GM12878 (cell line): Measurements from ENCODE around the gene COPE. TPM values are rescaled to one million over a fixed set of nuclear protein-coding genes. Genes with fewer than 3 reads are reported as not detected.

Experiments used
- CREB1 ChIP-seq: IDR thresholded peaks from 2 replicates; pipeline ENCODE4 v1.6.1; 2012; ENCODE audit warnings: low read depth, mild to moderate bottlenecking, inconsistent platforms
- ELK1 ChIP-seq: IDR thresholded peaks from 2 replicates; pipeline ENCODE4 v1.6.1; 2012; ENCODE audit warnings: low read depth, low read length, improper control_type of control experiment
- JUNB ChIP-seq: IDR thresholded peaks from 2 replicates; pipeline ENCODE4 v1.6.1; 2016; ENCODE audit warnings: antibody characterized with exemption, mild to moderate bottlenecking
- MLLT1 ChIP-seq: fragments of 450-650 bp; IDR thresholded peaks from 2 replicates; pipeline ENCODE4 v1.6.1; 2016; ENCODE audit warnings: mild to moderate bottlenecking
- MTA2 ChIP-seq: fragments of 450-650 bp; IDR thresholded peaks from 2 replicates; pipeline ENCODE4 v1.6.1; 2016; ENCODE audit warnings: low read depth, mild to moderate bottlenecking, moderate library complexity
- NFIC ChIP-seq: IDR thresholded peaks from 2 replicates; pipeline ENCODE4 v1.6.1; 2012; ENCODE audit warnings: low read depth, mild to moderate bottlenecking, inconsistent platforms, low read length, moderate library complexity
- SUPT20H ChIP-seq: IDR thresholded peaks from 2 replicates; pipeline ENCODE4 v1.6.1; 2011; ENCODE audit warnings: low read depth, mild to moderate bottlenecking, low read length, moderate library complexity, borderline replicate concordance; ENCODE audit not compliant: control insufficient read depth
- polyA plus RNA-seq, 11 experiments: library from polyadenylated mRNA; depleted of rRNA in 4 of 11; unstranded in 6 of 11; stranded (reverse) in 5 of 11; fragments of >200 nt; fragmentation: Nextera tagmentation in 4 of 11; fragmentation: Illumina TruSeq in 1 of 11; extraction: Ambion mirVana in 4 of 11; extraction: Trizol in 1 of 11; gene quantifications; 1 replicate in 1 of 11; 2 replicates in 10 of 11; pipeline versions ENCODE4 v1.2.1 to v1.2.3, GENCODE V29; 2011 to 2016; ENCODE audit warnings: inconsistent platforms in 2 of 11, missing spikeins in 2 of 11, low read depth in 1 of 11
- total RNA-seq, 4 experiments: library from RNA; depleted of rRNA in 3 of 4; stranded (reverse); fragments of >200 nt in 3 of 4; fragmentation: Illumina TruSeq in 1 of 4; extraction: Trizol in 1 of 4; gene quantifications; 2 replicates each; pipeline versions ENCODE4 v1.2.1 to v1.2.3, GENCODE V29; 2013 to 2021
- TF ChIP-seq, protein P1 (sequence below), 3 experiments: IDR thresholded peaks in 2 of 3; conservative IDR thresholded peaks in 1 of 3; 2 replicates each; pipeline ENCODE4 v1.5.1; 2011; ENCODE audit warnings: low read depth in 3 of 3, low read length in 3 of 3, mild to moderate bottlenecking in 3 of 3, control low read depth in 2 of 3, moderate library complexity in 2 of 3, inconsistent platforms in 1 of 3, mixed read lengths in 1 of 3; ENCODE audit not compliant: control insufficient read depth in 2 of 3, insufficient read depth in 1 of 3; ENCODE audit errors: extremely low read depth in 1 of 3

The COPE gene
- total and polyA plus RNA-seq, 10 of the 15 experiments (the other 5 are each of a cell fraction or from before 2014, with no cell fraction given): 3.5 to 464 (median 222) TPM

DNA sequence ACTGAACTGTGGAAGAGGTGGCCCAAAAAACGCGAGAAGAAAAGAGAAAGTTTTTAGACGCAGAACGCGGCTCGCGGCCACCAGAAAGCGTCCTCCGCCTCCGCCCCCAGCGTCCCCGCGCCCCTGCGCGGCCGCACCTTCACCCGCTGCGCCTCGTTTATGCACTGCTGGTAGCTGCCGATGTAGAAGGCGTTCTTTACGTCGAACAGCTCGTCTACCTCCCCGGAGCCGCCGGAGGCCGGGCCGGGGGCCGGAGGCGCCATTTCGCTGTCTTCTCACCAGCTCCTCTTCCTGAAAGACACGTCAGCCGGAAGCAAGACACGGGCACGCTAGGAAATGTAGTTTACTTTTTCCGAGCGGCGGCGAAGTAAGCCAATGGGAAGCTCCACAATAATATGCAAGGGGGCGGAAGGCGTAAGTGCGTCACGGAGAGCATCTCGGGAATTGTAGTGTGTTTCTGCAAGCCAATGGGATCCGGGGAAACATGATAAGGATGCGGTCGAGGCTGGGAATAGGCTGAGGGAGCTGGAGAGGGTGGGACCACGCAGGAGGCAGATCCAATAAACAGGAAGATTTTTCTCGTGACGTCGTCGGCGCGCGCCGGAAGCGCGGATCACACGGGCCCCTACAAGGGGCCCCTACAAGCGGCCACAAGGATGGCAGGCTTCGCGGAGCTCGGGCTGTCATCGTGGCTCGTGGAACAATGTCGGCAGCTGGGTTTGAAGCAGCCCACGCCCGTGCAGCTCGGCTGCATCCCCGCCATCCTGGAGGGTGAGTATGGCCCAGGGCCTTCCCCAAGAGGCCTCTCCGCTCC is at the start of gene COPE, which contains the start of gene DDX49 (continued):
- TF ChIP-seq NFIC: 0 out of 2 replicates have a peak, but pooled peaks have one; percentile 28
- TF ChIP-seq CREB1: peak; percentile 98
- TF ChIP-seq JUNB: no peak
- peak; percentile 88 for TF ChIP-seq ELK1
- no peak for TF ChIP-seq MTA2
- TF ChIP-seq, protein P1, sequence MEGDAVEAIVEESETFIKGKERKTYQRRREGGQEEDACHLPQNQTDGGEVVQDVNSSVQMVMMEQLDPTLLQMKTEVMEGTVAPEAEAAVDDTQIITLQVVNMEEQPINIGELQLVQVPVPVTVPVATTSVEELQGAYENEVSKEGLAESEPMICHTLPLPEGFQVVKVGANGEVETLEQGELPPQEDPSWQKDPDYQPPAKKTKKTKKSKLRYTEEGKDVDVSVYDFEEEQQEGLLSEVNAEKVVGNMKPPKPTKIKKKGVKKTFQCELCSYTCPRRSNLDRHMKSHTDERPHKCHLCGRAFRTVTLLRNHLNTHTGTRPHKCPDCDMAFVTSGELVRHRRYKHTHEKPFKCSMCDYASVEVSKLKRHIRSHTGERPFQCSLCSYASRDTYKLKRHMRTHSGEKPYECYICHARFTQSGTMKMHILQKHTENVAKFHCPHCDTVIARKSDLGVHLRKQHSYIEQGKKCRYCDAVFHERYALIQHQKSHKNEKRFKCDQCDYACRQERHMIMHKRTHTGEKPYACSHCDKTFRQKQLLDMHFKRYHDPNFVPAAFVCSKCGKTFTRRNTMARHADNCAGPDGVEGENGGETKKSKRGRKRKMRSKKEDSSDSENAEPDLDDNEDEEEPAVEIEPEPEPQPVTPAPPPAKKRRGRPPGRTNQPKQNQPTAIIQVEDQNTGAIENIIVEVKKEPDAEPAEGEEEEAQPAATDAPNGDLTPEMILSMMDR (IDR thresholded peaks at IDR 0.05 in 2 of 3, conservative IDR thresholded peaks at IDR 0.05 in 1 of 3; ENCODE audit: control insufficient read depth in 2 of 3, extremely low read depth in 1 of 3, insufficient read depth in 1 of 3, low read depth in 3 of 3, low read length in 3 of 3): no peak
- no peak for TF ChIP-seq SUPT20H
- TF ChIP-seq MLLT1: no peak
